ENCODE measurements around the gene RHOBTB1.

Gene RHOBTB1

DNA sequence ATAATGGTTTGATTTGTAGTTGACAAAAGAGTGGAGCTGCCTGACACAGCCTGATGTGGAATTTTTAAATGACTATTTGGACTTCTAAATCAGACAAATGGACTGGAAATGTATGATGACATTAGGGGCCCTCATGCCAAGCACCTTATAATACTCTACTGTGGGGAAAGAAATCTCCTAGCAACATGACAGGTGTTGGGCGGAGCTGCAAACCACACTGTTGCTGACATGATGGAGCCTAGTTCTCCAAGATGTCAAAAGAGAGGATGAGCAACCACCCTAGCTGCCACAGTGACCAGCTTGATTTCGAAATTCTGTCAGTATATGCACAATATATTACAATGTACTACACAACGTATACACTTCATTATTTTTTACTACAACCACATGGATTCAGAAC lies 65.8 kb downstream of the RHOBTB1 start:
- DNase-seq (ENCODE audit: low read depth): no peak
- in situ Hi-C loops (cut with HindIII; ENCODE audit: low sequenced_read_pairs): no loop called here
- H3K4me3 ChIP-seq (ENCODE audit: low read depth, low read length): no peak overlapping the region
- TF ChIP-seq, protein P1, sequence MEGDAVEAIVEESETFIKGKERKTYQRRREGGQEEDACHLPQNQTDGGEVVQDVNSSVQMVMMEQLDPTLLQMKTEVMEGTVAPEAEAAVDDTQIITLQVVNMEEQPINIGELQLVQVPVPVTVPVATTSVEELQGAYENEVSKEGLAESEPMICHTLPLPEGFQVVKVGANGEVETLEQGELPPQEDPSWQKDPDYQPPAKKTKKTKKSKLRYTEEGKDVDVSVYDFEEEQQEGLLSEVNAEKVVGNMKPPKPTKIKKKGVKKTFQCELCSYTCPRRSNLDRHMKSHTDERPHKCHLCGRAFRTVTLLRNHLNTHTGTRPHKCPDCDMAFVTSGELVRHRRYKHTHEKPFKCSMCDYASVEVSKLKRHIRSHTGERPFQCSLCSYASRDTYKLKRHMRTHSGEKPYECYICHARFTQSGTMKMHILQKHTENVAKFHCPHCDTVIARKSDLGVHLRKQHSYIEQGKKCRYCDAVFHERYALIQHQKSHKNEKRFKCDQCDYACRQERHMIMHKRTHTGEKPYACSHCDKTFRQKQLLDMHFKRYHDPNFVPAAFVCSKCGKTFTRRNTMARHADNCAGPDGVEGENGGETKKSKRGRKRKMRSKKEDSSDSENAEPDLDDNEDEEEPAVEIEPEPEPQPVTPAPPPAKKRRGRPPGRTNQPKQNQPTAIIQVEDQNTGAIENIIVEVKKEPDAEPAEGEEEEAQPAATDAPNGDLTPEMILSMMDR (IDR thresholded peaks at IDR 0.05; ENCODE audit: low read depth, low read length, missing control alignments): no peak

DNA sequence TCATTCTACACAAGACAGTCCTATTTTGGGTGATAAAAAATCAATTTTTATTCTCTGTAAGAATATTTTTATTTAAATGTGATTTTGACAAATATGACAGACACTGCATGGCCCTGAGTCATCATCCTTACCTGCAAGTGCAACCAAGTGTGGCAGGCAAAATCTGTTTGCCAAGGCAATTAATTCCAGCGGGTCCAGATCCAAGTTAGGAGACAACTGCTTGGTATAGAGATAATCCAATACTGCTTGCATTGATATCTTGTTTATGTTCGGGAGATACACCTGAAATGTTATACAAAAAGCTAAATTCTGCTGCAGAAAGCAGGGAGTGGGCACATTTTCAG lies 66.2 kb downstream of the RHOBTB1 start:
- TF ChIP-seq, protein P1 (IDR thresholded peaks at IDR 0.05; ENCODE audit: low read depth, low read length, missing control alignments): no peak
- DNase-seq (ENCODE audit: low read depth): no peak
- in situ Hi-C loops (cut with HindIII; ENCODE audit: low sequenced_read_pairs): no loop called here
- H3K4me3 ChIP-seq (ENCODE audit: low read depth, low read length): no peak overlapping the region

DNA sequence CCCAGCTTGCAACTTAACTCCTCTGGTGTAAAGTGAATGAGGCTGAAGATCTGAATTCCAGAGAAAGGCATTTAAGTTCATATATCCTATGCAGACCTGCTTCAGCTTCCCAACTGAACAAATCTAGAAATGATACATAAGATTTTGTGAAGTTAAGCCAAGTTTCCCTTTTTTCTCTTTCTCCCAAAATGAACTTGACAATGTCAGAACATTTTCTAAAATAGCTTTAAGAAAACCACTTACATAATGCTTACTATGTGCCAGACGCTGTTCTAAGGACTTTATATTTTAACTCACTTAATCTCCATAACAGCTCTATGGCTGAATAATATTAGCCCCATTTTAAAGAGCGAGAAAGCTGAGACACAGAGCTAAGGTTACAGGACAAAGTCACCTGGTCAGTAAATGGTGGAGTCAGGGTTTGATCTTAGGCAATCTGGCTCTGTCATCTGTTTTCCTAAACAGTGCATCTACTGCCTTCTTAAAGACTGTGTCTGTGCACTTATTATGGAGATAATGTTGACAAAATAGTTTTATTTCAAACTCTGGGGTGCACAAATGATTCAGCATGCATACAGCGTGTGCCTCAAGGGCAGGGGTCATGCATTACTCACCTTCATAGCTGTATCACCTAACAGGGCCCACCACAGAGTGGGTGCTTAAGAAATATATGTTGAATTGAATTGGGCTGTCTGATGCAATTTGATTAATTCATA lies 66.8 kb downstream of the RHOBTB1 start:
- no peak for DNase-seq (ENCODE audit: low read depth)
- in situ Hi-C loops (cut with HindIII; ENCODE audit: low sequenced_read_pairs): no loop called here
- TF ChIP-seq, protein P1 (IDR thresholded peaks at IDR 0.05; ENCODE audit: low read depth, low read length, missing control alignments): no peak
- no peak overlapping the region for H3K4me3 ChIP-seq (ENCODE audit: low read depth, low read length)

DNA sequence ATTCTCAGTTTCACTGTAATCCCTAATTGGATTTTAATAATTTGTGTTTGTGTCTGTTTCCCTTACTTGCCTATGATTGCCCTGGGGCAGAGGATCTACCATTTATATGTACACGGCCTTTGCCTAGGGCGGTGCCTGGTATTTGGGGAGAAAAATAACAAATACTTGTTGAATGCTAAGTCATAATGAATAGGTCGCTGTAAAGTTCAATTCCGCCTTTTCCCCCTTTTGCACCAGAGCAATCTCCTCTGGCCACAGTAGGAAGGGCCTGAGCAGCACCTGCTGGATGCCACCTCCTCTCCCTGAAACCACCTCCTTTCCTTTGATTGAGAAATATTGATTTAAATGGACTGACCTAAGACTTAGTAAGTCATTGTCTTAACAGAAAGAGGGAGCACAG lies 70.2 kb downstream of the RHOBTB1 start:
- no peak overlapping the region for H3K4me3 ChIP-seq (ENCODE audit: low read depth, low read length)
- in situ Hi-C loops (cut with HindIII; ENCODE audit: low sequenced_read_pairs): no loop called here
- no peak for DNase-seq (ENCODE audit: low read depth)
- TF ChIP-seq, protein P1 (IDR thresholded peaks at IDR 0.05; ENCODE audit: low read depth, low read length, missing control alignments): no peak

DNA sequence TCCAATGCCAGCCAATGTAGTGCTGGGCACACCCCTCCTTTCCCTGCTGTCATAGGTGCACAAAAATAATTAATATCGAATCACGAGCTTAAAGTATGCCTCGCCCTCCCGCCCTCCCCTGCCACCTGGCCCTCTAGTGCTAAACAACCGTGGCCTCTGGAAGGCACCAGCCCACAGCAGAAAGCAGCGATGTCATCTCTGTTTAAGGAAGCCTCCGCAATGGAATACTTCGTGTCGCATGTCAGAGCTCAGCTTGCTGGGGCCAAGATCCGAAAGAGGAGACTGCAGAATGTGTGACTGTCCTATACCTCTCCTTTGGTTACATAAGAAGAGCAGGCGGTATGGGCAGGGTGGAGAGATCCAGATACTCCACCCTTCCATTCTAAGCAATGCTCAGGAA lies 71.5 kb downstream of the RHOBTB1 start:
- TF ChIP-seq, protein P1 (IDR thresholded peaks at IDR 0.05; ENCODE audit: low read depth, low read length, missing control alignments): no peak
- no peak for DNase-seq (ENCODE audit: low read depth)
- no peak overlapping the region for H3K4me3 ChIP-seq (ENCODE audit: low read depth, low read length)
- in situ Hi-C loops (cut with HindIII; ENCODE audit: low sequenced_read_pairs): no loop called here

DNA sequence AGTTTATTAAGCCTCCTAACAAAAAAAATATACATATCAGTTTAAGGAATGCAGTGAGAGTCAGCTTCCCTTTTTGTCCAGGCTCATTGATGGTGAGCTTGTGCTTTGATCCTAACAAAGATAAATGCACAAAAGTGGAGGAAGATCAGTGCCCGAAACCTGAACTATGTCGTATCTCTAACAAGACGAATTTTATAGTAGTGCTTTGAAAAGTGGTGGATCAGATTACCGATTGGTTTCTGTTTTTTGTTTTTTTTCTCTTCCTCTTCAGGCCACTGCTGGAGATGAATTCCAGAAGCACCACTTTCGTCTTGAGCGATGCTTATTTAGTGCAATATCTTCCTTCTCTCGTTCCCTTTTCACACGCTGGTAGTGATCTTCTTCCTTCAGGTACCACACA lies 72.8 kb downstream of the RHOBTB1 start:
- DNase-seq (ENCODE audit: low read depth): no peak
- in situ Hi-C loops (cut with HindIII; ENCODE audit: low sequenced_read_pairs): no loop called here
- H3K4me3 ChIP-seq (ENCODE audit: low read depth, low read length): no peak overlapping the region
- TF ChIP-seq, protein P1 (IDR thresholded peaks at IDR 0.05; ENCODE audit: low read depth, low read length, missing control alignments): no peak

Measured in astrocyte of the cerebellum (primary cell).